Embryonic facial prominence (tissue), 1 donor: ENCODE results near the gene CNTN1.

Source experiments
- DNase-seq: peaks from one replicate; pipeline ENCODE4 v3.0.0-alpha.2; 2016; ENCODE audit errors: extremely low spot score

The CNTN1 gene

GRCh38 chr12:40834321-40834720 is 142.1 kb downstream of the CNTN1 start:
- DNase-seq = no peak

GRCh38 chr12:40837891-40838429 is 145.7 kb downstream of the CNTN1 start:
- no peak for DNase-seq

GRCh38 chr12:40843495-40843894 is 151.3 kb downstream of the CNTN1 start:
- DNase-seq = no peak

- DNase-seq = no peak
Observed at GRCh38 chr12:40853221-40853620, 161.0 kb downstream of the CNTN1 start.

GRCh38 chr12:40854604-40855003 is 162.4 kb downstream of the CNTN1 start:
- no peak for DNase-seq

- no peak for DNase-seq
Observed at GRCh38 chr12:40864891-40865290, 172.7 kb downstream of the CNTN1 start.

GRCh38 chr12:40870981-40871380 is 178.7 kb downstream of the CNTN1 start:
- DNase-seq = no peak

GRCh38 chr12:40874868-40875267 is 182.6 kb downstream of the CNTN1 start:
- no peak for DNase-seq

GRCh38 chr12:40889329-40889728 is 197.1 kb downstream of the CNTN1 start:
- DNase-seq = no peak

GRCh38 chr12:40892528-40892927 is 200.3 kb downstream of the CNTN1 start:
- DNase-seq = no peak

- no peak for DNase-seq
Observed at GRCh38 chr12:40898505-40898904, 206.3 kb downstream of the CNTN1 start.

GRCh38 chr12:40903040-40903439 is 210.8 kb downstream of the CNTN1 start:
- DNase-seq = no peak

- DNase-seq = no peak
Observed at GRCh38 chr12:40907115-40907527, 214.9 kb downstream of the CNTN1 start.

- no peak for DNase-seq
Observed at GRCh38 chr12:40911676-40912075, 219.4 kb downstream of the CNTN1 start.

GRCh38 chr12:40915172-40915571 is 222.9 kb downstream of the CNTN1 start:
- no peak for DNase-seq

GRCh38 chr12:40917561-40917960 is 225.3 kb downstream of the CNTN1 start:
- no peak for DNase-seq

- no peak for DNase-seq
Observed at GRCh38 chr12:40921563-40922163, 229.4 kb downstream of the CNTN1 start.

GRCh38 chr12:40937891-40938290 is 245.7 kb downstream of the CNTN1 start:
- no peak for DNase-seq

GRCh38 chr12:40942326-40942725 is 250.1 kb downstream of the CNTN1 start:
- no peak for DNase-seq

- DNase-seq = no peak
Observed at GRCh38 chr12:40945772-40946171, 253.5 kb downstream of the CNTN1 start.

GRCh38 chr12:40946612-40947194 is 254.5 kb downstream of the CNTN1 start:
- peak; percentile 40 for DNase-seq

GRCh38 chr12:40947797-40948196 is 255.6 kb downstream of the CNTN1 start:
- no peak for DNase-seq

- DNase-seq = no peak
Observed at GRCh38 chr12:40953076-40953475, 260.8 kb downstream of the CNTN1 start.

GRCh38 chr12:40957417-40957816 is 265.2 kb downstream of the CNTN1 start:
- DNase-seq = no peak
